Measurements from ENCODE around the gene MLX.
A peak's percentile ranks its signal among the peaks of the same experiment; 100 is the strongest.

The MLX gene

DNA sequence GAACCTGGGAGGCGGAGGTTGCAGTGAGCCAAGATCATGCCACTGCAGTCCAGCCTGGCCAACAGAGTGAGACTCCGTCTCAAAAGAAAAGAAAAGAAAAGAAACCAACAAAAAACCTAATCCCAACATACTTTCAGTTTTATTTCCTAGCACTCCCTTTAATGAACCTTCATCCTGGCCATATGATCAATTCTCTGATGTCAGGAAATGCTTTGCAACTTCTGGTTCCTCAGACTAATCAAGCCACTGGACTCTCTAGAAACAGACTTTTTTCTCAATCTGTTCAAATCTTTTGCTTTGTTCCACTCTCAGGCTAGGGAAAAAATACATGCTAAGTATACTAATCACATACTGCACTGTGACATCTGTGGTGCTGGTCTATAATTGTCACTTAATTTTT lies 24.0 kb downstream of the MLX start:
- Histone ChIP-seq H3K4me1 (peaks cover 4% of the 10 kb centered on the region; the same call in 1 of the 2 replicates), H3K36me3 (peaks cover 37% of the 10 kb centered on the region), H3K4me3 (ENCODE audit: low read depth, low read length) (no peak overlapping the region), H3K9me3 (no peaks in the 10 kb centered on the region), H3K27me3 (no peaks in the 10 kb centered on the region)
- TF ChIP-seq, protein P1, sequence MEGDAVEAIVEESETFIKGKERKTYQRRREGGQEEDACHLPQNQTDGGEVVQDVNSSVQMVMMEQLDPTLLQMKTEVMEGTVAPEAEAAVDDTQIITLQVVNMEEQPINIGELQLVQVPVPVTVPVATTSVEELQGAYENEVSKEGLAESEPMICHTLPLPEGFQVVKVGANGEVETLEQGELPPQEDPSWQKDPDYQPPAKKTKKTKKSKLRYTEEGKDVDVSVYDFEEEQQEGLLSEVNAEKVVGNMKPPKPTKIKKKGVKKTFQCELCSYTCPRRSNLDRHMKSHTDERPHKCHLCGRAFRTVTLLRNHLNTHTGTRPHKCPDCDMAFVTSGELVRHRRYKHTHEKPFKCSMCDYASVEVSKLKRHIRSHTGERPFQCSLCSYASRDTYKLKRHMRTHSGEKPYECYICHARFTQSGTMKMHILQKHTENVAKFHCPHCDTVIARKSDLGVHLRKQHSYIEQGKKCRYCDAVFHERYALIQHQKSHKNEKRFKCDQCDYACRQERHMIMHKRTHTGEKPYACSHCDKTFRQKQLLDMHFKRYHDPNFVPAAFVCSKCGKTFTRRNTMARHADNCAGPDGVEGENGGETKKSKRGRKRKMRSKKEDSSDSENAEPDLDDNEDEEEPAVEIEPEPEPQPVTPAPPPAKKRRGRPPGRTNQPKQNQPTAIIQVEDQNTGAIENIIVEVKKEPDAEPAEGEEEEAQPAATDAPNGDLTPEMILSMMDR (IDR thresholded peaks at IDR 0.05; ENCODE audit: low read depth, low read length) = no peak
- DNase-seq = no peak

DNA sequence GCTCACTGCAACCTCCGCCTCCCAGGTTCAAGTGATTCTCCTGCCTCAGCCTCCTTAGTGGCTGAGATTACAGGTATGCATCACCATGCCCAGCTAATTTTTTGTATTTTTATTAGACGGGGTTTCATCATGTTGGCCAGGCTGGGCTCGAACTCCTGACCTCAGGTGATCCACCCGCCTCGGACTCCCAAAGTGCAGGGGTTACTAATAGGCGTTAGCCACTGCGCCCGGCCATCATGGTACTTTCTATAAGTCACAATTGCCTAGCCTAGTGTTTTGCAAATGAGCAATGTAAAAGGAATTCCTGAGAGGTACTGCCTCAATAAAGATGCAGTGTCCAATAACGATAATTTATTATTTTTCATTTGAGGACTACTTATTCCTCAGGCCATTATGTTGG lies 24.5 kb downstream of the MLX start:
- no peaks in the 10 kb centered on the region for H3K27me3 ChIP-seq
- TF ChIP-seq, protein P1 (IDR thresholded peaks at IDR 0.05; ENCODE audit: low read depth, low read length) = no peak
- no peak for DNase-seq
- peaks cover 4% of the 10 kb centered on the region; the same call in 1 of the 2 replicates for H3K4me1 ChIP-seq
- no peaks in the 10 kb centered on the region for H3K9me3 ChIP-seq
- no peak overlapping the region for H3K4me3 ChIP-seq (ENCODE audit: low read depth, low read length)
- peaks cover 35% of the 10 kb centered on the region for H3K36me3 ChIP-seq

DNA sequence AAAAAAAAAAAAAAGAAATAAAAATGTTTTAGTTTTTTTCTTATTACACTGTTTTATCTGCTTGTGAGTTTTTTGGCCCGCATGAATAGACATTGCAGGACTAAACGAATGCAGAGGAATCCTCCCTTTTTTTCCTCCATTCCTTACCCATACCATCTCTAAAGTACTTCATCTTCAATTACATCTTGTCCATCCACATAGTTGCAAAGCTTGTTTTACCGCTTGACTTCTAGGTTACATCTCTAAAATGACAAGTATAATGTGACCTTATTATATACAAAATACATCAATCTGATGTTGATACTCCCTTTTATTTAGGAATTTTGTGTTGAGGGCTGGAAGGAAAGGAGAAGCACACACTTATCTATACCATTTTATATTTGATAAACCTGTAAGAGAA lies 29.5 kb downstream of the MLX start:
- TF ChIP-seq, protein P1 (IDR thresholded peaks at IDR 0.05; ENCODE audit: low read depth, low read length) = no peak
- DNase-seq = no peak
- H3K9me3 ChIP-seq = no peaks in the 10 kb centered on the region
- H3K4me3 ChIP-seq (ENCODE audit: low read depth, low read length) = no peak overlapping the region
- peaks cover 7% of the 10 kb centered on the region for H3K36me3 ChIP-seq
- H3K27me3 ChIP-seq = no peaks in the 10 kb centered on the region
- H3K4me1 ChIP-seq = peaks cover 18% of the 10 kb centered on the region

DNA sequence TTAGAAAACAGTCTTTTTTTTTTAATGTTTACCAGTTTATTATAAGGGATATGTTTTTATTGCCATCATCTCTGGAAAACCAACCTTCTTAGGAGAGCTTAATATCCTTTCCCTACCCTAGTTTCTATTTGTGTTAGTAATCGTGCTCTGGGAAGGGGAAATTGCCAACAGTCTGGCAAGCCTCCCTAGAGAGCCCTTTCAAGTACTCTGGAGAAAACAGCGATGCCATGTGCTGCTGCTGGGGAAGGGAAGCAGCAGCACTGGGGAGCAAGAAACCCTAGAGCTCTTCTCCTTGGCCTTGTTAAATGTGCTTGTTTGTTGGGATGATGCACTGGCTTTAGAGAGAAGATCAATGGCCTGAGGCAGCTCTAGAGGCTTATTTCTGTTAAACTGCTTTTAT lies 32.0 kb downstream of the MLX start:
- H3K9me3 ChIP-seq = no peaks in the 10 kb centered on the region
- H3K27me3 ChIP-seq = no peaks in the 10 kb centered on the region
- DNase-seq = peak; percentile 60
- no peak overlapping the region; the same call in 1 of the 2 replicates for H3K4me3 ChIP-seq (ENCODE audit: low read depth, low read length)
- H3K4me1 ChIP-seq = peaks cover 14% of the 10 kb centered on the region
- TF ChIP-seq, protein P1 (IDR thresholded peaks at IDR 0.05; ENCODE audit: low read depth, low read length) = no peak
- H3K36me3 ChIP-seq = no peaks in the 10 kb centered on the region

DNA sequence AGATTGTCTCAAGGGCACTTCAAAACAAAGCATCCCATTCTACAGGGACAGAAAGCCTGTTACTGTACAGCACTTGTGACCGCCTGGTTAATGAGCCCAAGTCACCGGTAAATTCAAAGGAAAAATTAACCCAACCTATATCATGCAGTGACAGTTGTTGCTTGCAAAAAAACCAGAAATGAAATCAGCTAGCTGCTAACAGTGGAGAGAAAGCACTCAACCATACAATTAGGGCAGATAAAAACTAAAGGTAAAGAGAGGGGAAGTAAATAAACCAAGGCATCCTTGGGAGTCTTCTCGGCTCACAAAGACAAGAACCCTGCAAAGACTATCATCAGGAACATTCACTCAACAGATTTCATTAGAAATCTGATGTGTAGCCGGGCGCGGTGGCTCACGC lies 36.4 kb downstream of the MLX start:
- no peaks in the 10 kb centered on the region for H3K36me3 ChIP-seq
- no peak for DNase-seq

DNA sequence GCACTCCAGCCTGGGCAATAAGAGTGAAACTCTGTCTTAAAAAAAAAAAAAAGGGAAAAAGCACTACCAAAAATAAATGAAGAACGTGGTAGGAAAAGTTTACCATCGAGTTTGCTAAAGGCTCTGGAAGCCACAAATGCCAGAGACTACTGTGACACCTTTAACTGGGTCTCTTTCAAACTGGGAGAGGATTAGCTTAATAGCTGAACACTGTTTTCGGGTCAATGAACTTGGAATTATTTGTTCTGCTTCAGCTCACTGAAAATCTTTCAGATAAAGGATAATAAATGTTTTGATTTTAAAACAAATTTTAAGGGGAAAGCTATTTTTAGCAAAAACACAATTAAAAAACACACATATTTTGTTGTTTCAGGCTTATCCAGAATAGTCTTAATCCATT lies 40.9 kb downstream of the MLX start:
- TF ChIP-seq, protein P1 (IDR thresholded peaks at IDR 0.05; ENCODE audit: low read depth, low read length) = no peak
- no peaks in the 10 kb centered on the region for H3K27me3 ChIP-seq
- no peaks in the 10 kb centered on the region for H3K9me3 ChIP-seq
- H3K4me1 ChIP-seq = no peaks in the 10 kb centered on the region
- peaks cover 15% of the 10 kb centered on the region for H3K36me3 ChIP-seq
- H3K4me3 ChIP-seq (ENCODE audit: low read depth, low read length) = peak overlapping the region; percentile 94
- DNase-seq = no peak

More for the DNA sequence above, 36.4 kb downstream of the MLX start:
- no peak overlapping the region for H3K4me3 ChIP-seq (ENCODE audit: low read depth, low read length)
- H3K27me3 ChIP-seq = no peaks in the 10 kb centered on the region
- TF ChIP-seq, protein P1 (IDR thresholded peaks at IDR 0.05; ENCODE audit: low read depth, low read length) = no peak
- peaks cover 10% of the 10 kb centered on the region for H3K4me1 ChIP-seq
- no peaks in the 10 kb centered on the region for H3K9me3 ChIP-seq
